ENCODE data around the gene ATP8A2.
A peak's percentile ranks its signal among the peaks of the same experiment; 100 is the strongest.
"Not testable (repeated sequence)": the region's sequence is repeated elsewhere in the genome, so short reads cannot be mapped to it uniquely, and the experiment has no call there.

Gene ATP8A2

GRCh38 chr13:26054896-26055295 is 683.1 kb downstream of the ATP8A2 start:
- DNase-seq: no peak

DNA sequence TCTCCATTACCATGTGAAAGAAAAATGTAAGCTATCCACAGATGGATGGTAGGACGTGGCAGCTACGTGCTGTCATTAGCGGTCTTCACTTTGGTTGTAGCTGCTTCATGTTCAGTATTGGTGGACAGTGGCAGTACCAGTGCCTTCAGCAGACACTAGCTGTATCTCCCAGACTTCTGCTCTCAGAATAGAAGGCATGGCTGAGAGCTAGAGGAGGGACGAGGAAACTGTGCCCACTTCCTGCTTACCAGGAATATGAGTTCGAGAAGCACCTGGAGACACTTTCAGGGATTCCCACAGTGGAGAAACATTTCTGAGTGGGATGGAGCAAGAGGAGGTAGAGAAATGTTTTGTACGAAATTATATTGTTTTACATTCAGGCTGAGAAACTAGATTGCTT is 686.9 kb downstream of the ATP8A2 start:
- no peak for DNase-seq

GRCh38 chr13:26060357-26060756 is 688.6 kb downstream of the ATP8A2 start:
- DNase-seq: no peak

GRCh38 chr13:26061256-26061655 is 689.5 kb downstream of the ATP8A2 start:
- DNase-seq: no peak

- DNase-seq: no peak
Observed at GRCh38 chr13:26061947-26062346, 690.2 kb downstream of the ATP8A2 start.

GRCh38 chr13:26062853-26063444 is 691.2 kb downstream of the ATP8A2 start:
- DNase-seq: peak; percentile 32 to 91

DNA sequence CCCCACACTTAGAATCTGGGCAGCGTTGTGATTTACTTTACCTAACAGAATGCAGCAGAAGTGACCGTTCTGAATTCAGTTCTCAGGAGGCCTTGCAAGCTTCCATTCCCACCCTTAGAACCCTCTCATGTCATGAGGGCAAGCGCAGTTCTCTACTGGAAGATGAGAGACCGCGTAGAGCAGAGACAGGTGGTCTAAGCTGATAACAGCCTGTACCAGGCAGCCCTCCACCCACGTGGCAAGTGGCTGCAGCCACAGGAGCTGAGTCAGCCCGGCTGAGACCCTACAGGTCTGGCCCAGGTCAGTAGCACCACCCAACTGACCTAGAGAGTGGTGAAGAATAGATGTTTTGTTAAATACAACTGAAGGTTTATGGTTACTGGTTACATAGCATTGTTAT is 694.7 kb downstream of the ATP8A2 start:
- not testable (repeated sequence) for DNase-seq

- no peak for DNase-seq
Observed at GRCh38 chr13:26067601-26068000, 695.8 kb downstream of the ATP8A2 start.

DNA sequence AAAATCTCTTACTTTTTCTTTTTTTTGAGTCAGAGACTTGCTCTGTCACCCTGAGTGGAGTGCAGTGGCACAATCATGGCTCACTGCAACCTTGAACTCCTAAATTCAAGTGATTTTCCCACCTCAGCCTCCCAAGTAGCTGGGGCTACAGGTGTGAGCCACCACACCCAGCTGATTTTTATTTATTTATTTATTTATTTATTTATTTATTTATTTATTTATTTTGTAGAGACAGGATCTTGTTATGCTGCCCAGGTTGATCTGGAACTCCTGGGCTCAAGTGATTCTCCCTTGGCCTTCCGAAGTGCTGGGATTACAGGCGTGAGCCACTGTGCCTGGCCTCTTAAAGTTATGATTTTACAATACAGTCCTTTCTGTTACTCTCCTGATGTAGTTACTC is 696.6 kb downstream of the ATP8A2 start:
- DNase-seq: not testable (repeated sequence)

GRCh38 chr13:26069642-26070041 is 697.9 kb downstream of the ATP8A2 start:
- not testable (repeated sequence) for DNase-seq

- DNase-seq: no peak
Observed at GRCh38 chr13:26071691-26072090, 699.9 kb downstream of the ATP8A2 start.

- DNase-seq: not testable (repeated sequence)
Observed at GRCh38 chr13:26072335-26072734, 700.6 kb downstream of the ATP8A2 start.

GRCh38 chr13:26074706-26075105 is 702.9 kb downstream of the ATP8A2 start:
- no peak for DNase-seq
